ENCODE results near the gene OSER1. TPM values are rescaled to one million over a fixed set of nuclear protein-coding genes. Genes with fewer than 3 reads are reported as not detected.
A peak's percentile ranks its signal among the peaks of the same experiment; 100 is the strongest.

The OSER1 gene
- total RNA-seq, 1 experiment from 2014 or later: 42.6 TPM

DNA sequence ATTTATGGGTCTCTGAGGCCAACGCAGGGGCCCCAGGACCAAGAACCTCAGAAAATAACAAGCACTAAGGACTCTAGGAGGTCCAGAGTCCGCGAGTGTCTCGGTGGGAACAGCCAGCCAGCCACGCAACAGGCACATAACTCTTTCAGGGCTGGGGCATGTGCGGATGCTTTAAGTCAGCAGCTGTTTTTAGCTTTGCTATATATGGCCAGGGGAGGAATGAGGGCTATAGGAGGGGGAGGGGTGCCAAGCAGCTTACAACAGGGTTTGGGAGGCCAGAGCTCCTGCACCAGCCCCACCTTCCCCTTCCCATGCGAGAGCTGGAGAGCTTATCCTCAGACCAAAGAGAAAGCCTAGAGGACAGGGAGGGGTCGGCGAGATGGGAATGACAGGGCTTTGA lies 29.8 kb downstream of the OSER1 start:
- no peak for DNase-seq (ENCODE audit: low read depth)

DNA sequence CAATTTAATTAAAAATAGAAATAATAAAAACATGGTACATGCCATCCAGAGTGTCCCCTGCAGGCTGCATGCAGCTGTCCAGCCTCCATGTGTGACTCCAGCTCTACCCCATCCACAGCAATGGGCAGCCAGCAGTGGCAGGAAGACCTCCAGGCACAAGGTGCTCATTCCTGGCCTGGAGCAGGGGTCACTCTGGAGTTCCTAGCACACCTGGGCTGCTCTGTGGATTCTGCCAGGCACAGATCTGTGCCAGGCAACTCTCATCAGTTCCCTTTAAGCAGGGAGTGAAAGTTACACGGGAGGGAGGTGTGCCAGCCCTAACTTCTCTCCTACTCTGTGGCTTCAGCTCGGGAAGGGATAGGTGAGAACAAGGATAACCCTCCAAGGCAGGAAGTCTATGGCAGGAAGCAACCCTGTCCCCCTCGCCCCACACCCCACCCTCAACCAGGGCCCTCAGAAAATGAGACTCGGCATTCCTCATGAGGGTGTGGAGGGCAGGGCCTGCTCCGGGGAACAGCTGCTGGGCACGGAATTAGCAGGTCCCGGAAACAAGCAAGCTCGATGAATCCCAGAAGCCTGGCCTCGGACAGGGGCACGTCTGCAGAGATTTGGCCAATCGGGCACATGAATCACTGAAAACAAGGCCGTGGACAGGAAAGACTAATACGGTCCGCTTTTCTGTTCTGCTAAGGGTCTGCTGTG lies 33.6 kb downstream of the OSER1 start:
- no peak for DNase-seq (ENCODE audit: low read depth)

DNA sequence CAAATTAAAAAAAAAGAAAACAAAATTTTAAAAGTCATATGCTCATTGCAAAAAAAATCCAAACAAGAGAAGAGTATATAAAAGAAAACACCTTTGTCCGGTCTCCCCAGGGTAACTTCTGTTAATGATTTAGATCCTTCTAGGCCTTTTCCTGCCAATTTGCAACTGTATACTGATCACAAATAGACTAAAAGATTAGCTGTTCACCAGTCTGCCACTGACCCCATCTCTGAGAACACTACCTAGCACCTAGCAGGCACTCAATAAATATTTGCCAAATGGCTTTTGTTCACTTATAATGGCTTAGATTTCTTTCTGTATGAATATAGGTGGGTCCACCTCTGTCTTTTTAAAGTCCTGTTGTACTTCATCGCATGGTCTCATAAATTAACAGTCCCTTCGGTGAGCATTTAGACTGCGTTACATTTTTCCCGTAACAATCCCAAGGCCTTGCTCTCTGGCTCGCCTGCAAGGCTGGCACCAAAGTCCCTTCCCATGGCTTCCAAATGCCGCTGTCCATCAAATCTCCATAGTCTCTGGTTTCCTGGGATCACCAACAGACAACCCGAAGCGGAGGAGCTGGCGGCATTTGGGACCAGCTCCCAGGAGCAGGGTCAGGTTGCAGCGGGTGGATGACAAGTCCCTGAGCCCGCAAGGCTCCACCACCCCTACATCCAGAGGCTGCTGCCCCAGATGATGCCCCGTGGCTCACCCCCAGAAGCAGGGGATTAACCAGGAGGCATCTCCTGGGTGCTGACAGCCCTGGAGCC lies 35.4 kb downstream of the OSER1 start:
- no peak for DNase-seq (ENCODE audit: low read depth)

DNA sequence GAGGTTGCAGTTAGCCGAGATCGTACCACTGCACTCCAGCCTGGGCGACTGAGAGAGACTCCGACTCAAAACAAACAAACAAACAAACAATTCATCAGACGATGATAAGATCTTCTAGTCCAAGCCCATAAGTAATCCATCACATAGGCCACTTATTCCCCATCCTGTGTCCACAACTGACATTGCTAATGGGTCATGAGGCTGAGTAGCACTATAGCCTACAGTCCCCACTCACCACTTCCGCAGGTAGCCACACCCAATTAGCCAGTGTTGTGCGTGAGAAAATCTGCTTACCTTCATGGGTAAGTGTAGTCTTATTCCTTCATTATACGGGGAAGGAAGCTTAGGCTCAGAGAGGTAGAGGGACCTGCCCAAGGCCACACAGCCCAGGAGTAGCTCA lies 36.7 kb downstream of the OSER1 start:
- no peak for DNase-seq (ENCODE audit: low read depth)

DNA sequence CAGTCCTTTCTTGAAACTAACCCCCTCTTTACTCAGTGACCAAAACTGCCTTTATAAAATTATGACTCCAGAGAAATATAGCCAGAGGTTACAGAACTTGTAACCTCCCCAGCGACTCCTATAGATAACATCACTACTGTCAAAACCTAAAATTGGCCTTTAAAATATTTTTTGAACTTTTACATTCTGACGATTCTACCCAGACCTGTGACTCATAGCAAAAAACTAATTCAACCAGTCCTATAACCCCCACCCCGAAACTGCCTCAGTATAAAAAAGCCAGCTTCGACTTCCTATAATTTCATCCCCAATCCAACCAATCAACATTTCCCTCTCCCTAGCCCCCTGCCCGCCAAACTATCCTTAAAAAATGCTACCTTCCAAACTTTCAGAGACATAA lies 37.5 kb downstream of the OSER1 start:
- DNase-seq (ENCODE audit: low read depth): no peak

DNA sequence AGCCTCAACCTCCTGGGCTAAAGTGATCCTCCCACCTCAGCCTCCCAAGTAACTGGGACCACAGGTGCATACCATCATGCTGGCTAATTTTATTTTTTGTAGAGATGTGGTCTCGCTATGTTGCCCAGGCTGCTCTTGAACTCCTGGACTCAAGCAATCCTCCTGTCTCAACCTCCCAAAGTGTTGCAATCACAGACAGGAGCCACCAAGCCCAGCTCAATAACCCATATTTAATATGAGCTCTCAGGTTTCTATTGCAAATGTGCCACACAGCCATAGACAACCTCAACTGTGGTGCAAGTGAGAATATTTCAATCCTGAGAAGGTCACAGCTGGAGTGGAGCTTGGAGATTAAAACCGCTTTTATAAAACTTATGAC lies 38.0 kb downstream of the OSER1 start:
- DNase-seq (ENCODE audit: low read depth): no peak

DNA sequence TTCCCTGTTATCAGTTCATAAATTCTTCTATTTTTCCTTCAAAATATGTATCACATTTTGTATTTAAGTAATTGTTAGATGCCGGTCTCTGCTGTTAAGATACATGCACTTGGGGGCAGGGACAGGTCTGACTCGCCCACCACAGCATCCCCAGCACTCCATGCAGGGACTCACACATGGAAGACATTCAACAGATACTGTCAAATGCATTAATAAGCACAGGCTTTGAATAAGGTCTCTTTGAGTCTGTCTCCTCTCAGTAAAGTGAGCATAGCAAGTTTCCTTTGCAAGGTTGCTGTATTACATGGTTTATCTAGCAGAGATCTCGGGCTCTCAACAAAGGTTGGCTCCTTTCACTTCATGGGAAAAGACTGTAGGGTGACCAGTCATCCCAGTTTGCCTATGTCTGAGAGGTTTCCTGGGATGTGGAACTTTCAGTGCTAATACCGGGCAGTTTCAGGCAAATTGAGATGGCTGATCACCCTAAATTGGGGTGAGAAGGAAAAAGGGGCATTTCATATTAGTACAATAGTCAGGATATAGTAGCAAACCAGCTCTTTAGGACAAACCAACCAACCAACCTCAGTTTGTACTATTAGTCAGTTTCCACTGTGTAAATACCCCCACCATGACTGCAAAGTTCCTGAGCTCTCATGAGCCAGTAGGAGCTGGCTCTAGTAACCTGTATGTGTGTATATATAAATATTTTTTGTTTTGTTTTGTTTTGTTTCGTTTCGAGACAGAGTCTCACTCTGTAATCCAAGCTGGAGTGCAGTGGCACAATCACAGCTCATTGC lies 38.6 kb downstream of the OSER1 start:
- no peak for DNase-seq (ENCODE audit: low read depth)

DNA sequence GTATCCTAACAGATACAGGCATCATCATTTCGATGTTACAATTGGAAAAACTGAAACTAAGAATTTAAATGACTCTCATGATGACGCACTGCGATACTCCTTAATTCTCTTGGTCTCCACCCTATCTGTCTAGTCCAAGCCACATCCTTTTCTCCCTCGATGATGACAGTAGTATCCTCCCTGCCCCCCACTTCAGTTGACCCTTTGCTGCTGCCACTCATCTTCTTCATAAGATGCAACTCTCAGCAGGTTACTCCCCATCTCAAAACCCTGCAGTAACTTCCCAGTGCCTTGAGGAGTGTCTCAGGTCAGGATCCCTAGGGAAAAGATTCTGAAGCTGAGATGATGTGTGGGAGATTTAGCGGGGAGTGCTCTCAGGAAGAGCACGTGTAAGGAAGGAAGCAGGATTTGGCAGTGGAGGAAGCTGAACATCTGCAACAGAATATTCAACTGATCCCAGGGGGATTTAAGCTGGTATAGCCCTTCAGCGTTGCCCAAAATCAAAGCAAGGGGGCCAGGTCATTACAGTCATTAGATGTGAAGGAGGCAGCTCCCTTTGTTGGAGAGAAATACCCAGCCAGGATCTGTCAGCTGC lies 39.7 kb downstream of the OSER1 start:
- peak; percentile 23 for DNase-seq (ENCODE audit: low read depth)

DNA sequence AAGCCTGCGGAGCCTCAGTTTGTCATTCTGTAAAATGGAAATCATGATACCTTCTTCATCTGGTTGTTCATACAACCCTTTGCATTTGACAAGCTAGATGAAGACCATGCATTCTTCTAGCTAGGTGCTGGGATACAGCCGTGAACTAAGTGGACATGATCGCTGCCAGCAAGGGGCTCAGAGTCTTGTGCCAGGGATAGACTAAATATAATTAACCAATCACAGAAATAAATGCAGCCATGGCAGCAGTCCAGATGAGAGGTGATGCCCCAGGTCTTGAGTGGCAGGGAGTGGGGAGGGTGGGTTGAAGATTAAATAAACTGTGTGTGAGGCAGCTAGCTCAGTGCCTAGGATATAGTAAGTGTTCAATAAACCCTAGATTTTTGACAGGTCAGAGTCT lies 42.8 kb downstream of the OSER1 start:
- DNase-seq (ENCODE audit: low read depth): no peak

DNA sequence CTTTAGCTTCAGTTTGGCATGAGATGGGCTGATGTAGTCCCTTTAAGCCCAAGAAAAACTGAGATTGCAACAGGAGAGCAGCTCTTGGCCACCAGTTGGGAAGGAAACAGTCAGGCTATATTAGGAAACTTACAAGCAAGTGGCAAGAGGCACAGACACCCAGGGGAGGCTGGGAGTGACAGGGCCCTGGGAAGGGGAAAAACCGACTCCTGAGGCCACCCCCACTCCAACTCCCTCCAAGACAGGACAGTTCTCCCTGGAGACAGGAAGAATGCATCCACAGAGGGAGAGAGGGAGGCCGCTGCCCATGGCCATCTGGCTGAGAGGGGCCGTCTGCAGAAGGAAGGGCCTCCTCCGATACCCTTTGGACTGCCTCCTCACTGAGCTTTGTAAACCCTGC lies 44.1 kb downstream of the OSER1 start:
- DNase-seq (ENCODE audit: low read depth): peak; percentile 63

DNA sequence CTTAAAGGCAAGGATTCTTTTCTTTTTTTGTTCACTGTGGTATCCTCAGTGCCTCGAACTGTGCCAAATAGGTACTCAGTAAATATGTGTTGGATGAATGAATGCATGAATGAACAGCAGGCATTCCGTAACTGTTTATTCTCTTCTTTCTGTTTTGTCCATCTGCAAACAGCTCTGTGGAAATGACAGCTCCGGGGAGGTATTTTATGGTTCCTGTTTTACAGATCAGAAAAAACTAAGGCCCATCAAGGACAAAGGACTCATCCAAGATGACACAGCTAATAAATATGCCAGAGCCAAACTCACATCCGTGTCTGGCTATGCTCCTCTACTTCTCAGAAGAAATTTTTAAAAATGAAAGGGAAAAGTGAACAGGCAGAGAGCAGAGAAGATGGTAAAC lies 44.6 kb downstream of the OSER1 start:
- peak; percentile 71 for DNase-seq (ENCODE audit: low read depth)

DNA sequence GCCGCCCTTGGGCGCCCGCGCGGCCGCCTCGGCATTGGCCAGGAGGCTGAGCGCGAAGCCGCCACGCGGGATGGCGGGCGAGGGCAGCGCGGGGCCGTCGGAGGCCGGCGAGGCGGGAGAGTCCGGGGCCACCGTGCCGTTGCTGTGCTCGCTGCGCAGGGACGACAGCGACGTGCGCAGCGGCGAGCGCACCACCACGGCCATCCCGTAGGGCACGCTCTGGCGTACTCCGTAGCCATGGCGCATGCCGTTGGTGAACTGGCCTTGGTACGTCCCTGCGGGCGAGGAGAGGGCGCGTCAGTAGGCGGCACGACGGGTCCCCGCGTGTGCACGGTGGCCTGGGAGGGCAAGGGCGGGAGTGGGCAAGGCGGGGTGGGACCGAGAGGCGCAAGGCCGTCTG lies 50.4 kb downstream of the OSER1 start:
- no peak for DNase-seq (ENCODE audit: low read depth)

DNA sequence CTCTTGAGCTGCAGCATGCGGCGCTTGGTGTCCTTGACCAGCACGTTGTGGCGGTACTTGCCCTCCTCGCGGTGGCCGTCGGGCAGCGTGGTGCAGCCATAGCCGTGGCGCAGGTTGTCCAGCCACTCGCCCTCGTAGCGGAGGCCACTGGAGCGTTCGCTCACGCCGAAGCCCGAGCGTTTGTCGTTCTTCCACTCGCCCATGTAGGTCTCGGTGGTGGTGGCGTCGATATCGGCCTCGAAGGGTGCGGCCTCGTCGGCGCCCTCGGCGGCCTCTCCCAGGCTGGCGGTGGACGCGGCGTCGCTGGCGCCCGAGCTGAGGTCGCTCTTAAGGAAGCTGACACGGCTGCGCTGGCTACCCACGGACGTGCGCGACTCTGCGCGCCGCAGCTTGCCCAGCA lies 50.9 kb downstream of the OSER1 start:
- DNase-seq (ENCODE audit: low read depth): no peak

DNA sequence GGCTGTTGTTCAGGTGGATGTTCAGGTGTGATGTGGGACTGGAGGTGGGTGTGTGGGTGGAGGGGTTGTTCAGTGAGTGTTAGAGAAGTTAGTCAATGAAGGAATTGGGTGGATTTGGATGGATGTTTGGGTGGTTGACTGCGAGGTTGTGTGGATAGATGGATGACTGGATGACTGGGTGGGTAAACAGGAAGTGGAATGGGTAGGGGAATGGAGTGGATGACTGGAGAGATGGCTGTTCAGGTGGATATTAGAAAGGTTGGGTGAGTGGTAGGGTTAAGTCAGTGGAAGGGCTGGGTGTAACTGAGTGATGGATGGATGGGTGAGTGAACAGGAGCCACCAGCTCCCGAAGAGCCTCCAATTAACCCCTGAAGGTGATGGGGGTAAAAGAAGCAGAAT lies 51.4 kb downstream of the OSER1 start:
- no peak for DNase-seq (ENCODE audit: low read depth)

DNA sequence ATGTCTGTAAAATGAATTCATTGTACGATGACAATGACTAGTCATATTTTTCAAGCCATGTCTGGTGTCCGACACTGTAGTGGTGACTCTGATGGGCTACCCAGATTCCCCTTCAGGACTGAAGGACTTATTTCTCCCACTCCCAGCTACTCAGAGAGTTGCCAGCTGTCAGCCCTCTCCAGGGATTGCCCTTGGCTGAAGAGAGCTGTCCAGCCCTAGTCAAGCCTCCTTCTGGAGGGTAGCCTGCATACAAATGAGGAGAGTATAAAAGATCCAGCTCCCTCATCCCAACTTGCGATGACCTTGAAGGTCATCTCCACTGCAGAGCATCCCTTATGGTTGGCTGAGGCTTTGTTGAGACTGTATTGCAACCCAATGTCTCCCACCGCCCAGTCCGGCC lies 53.5 kb downstream of the OSER1 start:
- no peak for DNase-seq (ENCODE audit: low read depth)

DNA sequence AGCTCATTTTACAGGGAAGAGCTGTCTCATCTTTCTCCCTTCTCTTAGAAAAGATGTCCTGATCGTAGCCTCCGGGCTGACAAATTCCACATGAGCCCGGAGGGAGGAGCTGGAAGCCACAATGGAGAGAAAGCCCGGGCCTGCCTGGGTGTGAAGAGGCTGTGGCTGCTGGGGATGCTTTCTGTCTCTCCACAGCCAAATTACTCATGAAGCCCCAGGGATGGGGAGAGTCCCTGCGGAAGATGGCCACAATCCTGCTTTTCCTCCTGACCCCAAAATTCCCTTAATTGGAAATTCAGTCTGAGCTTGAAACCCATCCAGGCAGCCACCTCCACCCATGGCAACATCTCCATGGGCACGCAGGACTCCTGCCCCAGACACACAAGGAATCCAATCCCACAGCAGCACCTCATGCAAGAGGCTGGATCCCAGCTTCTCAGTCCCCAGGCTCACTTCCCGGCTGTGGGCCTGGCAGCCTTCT lies 56.0 kb downstream of the OSER1 start:
- no peak for DNase-seq (ENCODE audit: low read depth)

DNA sequence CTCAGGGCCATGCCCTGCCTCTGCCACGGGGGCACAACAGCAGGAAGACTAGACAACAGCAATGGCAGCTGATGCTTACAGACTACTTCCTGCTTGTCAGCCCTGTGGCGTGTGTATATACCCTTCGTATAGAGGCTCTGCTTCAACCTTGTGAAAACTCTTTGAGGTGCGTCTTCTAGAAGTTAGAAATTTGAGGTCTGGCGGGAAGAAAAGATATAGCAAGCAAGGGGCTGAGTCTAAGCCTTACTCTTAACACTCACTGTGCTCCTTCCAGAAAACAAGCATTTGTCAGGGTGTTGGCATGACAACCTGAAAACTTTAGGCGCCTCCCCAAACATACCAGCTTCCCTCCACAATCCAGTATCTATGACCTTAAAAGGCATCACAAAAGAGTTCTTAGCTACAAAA lies 56.9 kb downstream of the OSER1 start:
- no peak for DNase-seq (ENCODE audit: low read depth)

DNA sequence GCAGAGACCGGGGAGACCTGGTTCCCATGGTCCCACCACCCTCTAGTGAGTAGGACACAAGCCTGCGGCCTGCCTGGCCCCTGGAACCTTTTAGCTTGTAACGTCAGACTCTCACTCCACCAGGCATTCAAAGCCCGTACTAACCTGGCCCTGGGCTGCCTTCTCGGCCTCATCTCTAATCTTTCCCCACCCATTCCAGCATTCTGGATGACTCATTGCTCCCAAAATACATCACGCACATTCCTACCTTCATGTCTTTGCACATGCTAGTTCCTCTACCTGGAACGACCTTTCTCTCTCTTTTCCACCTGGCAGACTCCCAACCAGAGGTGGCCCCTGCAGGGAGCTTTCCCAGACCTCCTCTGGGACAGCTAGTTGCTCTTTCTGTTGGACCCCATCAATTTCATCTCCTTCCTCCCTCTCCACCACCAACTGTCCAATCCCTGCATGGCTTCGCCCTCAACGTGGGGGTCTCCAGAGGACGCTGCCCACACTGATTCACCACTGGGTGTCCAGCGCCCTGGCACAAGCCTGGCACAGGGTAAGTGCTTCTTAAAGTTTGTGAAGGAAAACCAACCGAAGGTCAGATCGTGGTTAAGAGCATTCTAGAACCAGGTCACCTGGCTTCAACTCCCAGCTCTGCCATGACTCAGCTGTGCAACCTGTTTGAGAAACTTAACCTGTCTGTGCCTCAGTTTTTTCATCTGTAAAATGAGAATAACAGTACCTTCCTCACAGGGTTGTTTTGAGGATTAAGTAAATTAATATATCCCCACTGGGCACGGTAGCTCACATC lies 58.8 kb downstream of the OSER1 start:
- no peak for DNase-seq (ENCODE audit: low read depth)

DNA sequence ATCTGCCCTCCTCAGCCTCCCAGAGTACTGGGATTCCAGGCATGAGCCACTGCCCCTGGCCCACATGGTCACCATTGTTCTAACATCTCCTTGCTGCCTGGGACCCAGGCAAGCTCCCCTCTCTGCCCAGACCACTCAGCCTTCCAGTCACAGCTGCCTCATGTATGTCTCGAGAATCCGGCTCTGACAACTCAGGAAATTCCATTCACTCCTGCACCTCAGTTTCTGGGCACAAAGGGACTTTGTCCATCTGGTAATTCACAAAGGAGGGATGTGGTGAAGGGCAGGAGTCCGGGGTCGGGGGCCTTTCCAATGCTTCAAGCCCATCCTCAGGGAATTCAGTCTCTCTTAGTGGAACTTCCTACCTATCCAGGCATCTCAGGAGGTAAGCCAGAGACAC lies 64.3 kb downstream of the OSER1 start:
- no peak for DNase-seq (ENCODE audit: low read depth)

Measured in HT1080 (cell line).